HG03571 (cell line): ENCODE results near the gene CGNL1.

Experiments used
- ATAC-seq: cut with Tn5 transposase; IDR thresholded peaks from one replicate; pipeline ENCODE4 v1.9.1; 2021; ENCODE audit not compliant: unreplicated experiment

Gene CGNL1

DNA sequence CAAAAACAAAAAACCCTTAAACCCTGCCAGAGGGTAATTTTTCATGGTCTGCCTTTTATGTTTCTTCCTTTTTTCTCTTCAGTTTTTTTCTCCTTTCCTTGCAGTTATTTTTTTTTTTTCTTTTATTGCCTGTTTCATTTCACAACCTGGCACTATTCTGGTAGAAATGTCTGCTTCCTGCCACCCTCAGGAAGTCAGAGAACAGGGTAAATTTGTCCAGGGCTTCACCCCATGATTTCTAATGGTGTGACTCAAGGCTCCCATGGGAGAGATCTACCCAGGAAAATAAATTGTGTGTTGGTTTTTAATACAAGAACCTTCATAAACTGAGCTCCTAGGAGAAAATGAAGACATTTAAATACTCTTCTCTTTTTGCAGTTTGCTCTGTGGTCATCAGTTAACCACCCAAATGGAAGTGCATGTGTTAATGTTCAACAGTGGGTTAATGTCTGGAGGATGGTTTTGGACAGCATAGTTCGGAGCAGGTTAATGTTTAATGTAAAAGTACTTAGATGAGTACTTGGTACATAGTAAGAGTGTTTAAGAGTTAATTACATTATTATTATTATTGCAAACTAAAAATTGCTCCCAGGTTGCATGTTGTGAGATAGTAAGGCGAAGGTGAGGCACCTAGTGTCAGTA is 45.9 kb downstream of the CGNL1 start:
- ATAC-seq, result peak; percentile 88

DNA sequence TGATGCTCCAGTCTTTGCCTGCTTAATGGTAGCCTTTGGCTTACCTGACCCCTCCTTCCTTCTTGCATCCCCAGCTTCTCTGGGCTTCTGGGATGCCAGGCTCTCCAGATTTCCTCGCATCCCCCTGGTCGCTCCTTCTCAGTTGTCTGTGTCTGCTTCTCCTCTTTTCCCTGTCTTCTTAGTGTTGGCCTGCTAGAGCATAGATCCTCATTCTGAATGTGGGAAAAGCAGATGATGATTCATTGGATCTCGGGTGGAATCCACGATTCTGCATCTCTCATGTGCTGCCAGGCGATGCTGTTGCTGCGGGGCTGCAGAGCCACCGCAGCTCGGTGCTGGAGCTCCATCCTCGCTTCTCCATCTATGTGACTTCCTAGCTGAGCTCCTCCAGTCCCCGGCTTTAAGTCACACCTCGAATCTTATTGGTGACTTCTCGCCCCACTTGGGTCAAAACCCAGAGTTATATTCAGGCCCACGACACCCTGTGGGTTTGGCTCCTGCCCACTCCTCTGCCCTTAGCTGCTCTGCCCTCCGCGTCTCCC is 47.4 kb downstream of the CGNL1 start:
- no peak for ATAC-seq

- ATAC-seq, result no peak
Observed at GRCh38 chr15:57424628-57425405, 48.5 kb downstream of the CGNL1 start.

GRCh38 chr15:57425842-57426241 is 49.5 kb downstream of the CGNL1 start:
- no peak for ATAC-seq

DNA sequence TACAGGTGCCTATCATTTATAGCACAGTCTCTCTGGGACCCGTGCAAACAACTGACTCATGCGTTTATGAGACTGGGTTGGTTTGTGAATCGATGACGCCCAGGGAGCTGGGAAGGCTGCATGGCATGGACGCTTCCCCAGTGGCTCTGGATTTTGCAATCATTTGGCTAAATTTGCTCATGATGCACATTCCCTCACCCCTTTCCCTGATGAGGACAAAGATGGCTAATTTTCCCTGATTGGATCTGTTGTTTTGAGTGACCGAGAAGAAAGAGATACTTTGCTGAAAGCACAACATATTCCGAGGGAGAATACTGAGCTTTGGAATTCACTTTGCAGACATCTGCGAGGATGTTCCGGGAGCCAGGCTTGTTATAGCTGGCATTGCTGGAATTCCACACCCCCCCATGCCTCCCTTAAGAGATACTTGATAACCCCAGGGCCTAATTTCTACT is 51.1 kb downstream of the CGNL1 start:
- no peak for ATAC-seq

GRCh38 chr15:57432141-57432741 is 55.9 kb downstream of the CGNL1 start:
- ATAC-seq, result no peak

GRCh38 chr15:57436166-57436565 is 59.9 kb downstream of the CGNL1 start:
- no peak for ATAC-seq

GRCh38 chr15:57436961-57437360 is 60.7 kb downstream of the CGNL1 start:
- ATAC-seq, result no peak

DNA sequence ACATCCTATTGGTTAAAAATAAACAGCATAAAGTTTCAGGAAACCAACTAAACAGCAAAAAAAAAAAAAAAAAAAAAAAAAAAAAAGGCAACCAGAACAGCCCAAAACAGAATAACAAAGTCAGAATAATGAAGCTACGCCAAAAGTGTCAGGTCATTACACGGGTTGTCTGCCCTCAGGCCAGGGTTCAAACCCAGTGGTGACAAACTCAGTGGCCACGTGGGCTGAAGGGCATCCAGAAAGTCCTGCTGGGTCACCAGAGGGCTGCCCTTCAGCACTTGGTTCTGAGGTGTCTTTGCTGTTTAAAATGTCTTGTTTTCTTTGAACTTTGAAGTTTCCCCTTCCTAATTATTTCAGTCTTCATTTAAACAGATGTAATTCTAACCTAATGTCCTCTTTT is 61.3 kb downstream of the CGNL1 start:
- no peak for ATAC-seq

DNA sequence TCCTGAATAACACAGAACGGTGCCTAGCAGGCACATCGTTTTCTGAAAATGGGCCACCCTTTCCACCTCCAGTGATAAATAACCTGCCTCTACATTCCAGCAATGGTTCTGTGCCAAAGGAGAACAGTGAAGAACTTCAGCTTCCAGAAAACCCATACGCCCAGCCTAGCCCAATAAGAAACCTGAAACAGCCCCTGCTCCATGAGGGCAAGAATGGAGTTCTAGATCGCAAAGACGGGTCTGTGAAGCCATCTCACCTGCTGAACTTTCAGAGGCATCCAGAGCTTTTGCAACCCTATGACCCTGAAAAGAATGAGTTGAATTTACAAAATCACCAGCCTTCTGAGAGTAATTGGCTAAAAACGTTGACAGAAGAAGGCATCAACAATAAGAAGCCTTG is 61.9 kb downstream of the CGNL1 start:
- no peak for ATAC-seq

DNA sequence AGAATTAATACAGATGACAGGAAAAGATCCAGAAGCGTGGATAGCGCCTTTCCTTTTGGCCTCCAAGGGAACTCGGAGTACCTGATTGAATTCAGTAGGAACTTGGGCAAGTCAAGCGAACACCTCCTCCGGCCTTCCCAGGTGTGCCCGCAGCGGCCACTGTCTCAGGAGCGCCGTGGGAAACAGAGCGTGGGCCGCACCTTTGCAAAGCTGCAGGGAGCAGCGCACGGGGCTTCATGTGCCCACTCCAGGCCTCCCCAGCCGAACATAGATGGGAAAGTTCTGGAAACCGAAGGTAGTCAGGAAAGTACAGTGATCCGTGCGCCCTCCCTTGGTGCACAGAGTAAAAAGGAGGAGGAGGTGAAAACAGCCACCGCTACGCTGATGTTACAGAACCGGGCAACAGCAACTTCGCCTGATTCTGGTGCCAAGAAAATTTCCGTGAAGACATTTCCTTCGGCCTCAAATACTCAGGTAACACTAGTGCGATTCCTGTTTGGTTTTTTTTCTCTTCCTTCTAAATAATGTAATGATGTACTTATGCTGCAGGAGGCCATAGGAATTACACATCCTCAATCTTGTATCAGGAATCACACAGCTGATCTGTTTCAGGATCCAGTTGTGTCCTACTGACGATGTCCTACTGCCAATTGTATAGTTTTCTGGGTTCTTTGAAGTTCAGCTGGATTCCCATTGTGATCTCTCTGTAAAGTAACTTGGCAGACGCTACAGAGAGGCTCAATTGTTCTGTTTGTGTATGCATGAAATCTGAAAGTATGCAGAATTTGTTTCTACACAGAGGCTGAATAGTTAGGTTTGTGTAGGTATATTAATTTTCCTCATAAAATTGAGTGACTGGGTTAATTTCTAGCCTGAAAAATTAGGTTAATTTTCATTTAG is 63.1 kb downstream of the CGNL1 start:
- ATAC-seq, result no peak

- ATAC-seq, result no peak
Observed at GRCh38 chr15:57440167-57440566, 63.9 kb downstream of the CGNL1 start.

GRCh38 chr15:57440799-57441198 is 64.5 kb downstream of the CGNL1 start:
- no peak for ATAC-seq

GRCh38 chr15:57442335-57442734 is 66.0 kb downstream of the CGNL1 start:
- ATAC-seq, result no peak

DNA sequence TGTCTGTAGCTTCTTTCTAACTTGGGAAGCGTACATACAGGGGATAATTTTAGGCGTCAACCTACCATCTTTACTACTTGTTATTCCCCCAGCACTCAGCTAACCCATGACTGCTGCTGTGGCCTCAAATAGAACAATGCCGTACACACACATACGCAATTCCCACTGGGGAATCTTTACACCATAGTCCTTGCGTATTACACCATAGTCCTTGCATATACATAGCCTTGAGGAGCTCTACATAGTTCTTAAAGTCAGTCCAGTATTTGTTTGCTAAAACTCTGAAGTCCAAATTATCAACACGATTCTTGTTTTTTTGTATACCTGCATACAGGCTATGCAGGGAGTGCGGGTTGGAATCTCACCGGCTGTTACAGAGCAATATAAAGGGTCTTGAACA is 67.2 kb downstream of the CGNL1 start:
- ATAC-seq, result no peak

DNA sequence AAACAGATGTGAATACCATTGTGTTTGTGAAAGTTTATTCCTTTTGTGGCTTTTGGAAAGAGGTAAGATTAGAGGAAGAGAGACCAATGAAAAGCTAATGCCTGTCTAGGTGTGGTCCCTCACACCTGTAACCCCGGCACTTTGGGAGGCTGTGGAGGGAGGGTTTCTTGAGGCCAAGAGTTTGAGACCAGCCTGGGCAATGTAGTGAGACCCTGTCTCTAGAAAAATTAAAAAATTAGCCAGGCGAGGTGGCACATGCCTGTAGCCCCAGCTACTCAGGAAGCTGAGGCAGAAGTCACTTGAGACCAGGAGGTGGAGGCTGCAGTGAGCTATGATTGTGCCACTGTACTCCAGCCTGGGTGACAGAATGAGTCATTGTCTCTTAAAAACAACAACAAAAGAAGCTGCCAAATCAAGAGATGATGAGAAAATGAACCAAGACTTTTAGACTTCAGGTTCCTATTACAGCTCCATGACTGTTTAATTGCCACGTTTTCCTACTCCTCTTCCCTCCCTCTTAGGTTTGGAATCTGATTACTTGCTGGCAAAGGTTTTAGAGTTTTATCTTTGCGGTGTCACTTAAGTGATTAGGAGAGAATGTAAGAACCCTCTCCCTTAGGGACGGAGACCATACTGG is 68.7 kb downstream of the CGNL1 start:
- no peak for ATAC-seq

GRCh38 chr15:57445872-57446271 is 69.6 kb downstream of the CGNL1 start:
- ATAC-seq, result no peak

DNA sequence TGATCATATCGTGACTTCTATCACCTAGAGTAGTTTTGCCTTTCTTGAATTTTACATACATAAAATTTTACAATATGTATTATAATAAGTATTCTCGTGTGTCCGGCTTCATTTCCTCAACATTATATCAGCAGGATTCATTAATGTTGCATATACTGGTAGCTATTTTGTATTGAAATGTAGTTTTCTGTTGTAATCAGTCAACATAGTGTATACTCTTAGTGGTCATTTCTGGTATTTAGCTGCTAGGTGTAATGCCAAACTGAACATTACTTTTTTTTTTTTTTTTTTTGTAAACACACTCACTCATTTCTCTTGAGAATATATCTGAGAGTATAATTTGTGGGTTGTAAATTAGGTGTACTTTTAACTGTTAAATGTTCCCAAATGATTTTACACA is 70.1 kb downstream of the CGNL1 start:
- no peak for ATAC-seq

GRCh38 chr15:57451555-57451954 is 75.2 kb downstream of the CGNL1 start:
- ATAC-seq, result no peak

DNA sequence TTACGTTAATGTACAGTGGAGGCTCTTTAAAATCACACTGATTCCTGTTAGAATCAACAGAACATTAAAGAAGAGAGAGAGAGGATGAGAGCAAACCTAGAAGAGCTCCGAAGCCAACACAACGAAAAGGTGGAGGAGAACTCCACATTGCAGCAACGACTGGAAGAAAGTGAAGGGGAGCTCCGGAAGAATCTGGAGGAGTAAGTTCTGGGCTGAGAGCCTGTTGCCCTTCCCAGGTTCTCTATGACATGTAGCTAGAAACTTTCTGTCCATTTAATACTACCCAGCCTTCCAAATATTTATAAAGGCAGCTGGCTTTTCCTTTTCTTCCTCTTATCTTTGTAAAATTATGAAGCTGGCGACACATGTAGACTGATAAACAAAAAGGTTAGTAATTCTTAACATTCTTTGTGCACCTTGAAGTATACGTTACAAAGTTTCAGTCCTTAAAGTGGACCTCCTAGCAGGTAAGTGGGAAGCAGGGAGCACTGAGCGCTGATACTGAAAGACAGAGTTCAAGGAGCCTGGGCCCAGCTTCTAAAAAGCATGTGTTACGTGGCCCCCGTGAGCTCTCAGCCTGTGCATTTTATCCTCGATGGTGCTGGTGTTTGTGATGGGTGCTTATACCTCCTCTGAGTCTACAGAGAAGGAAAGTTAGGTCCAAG is 75.9 kb downstream of the CGNL1 start:
- ATAC-seq, result no peak
